HL-60/S4 treated with phorbol 12-myristate 13-acetate at 8.2 ng/mL for 4 days and 3 days (cell line): ENCODE data around the gene DNAJC13.

Source experiments
- in situ Hi-C: fragments of 300-500 bp; cut with MboI; formaldehyde crosslinking; loops from 2 replicates; pipeline ENCODE4 v1.15.0; 2022; ENCODE audit warnings: low sequenced_read_pairs

DNAJC13 gene

GRCh38 chr3:132457286-132457685 lies 40.0 kb downstream of the DNAJC13 start:
- in situ Hi-C loops = no loop called here

GRCh38 chr3:132459551-132459950 lies 42.2 kb downstream of the DNAJC13 start:
- in situ Hi-C loops = no loop called here

- in situ Hi-C loops = no loop called here
Observed at GRCh38 chr3:132461544-132461943, 44.2 kb downstream of the DNAJC13 start.

- in situ Hi-C loops = no loop called here
Observed at GRCh38 chr3:132464066-132464465, 46.8 kb downstream of the DNAJC13 start.

GRCh38 chr3:132469326-132469725 lies 52.0 kb downstream of the DNAJC13 start:
- in situ Hi-C loops = no loop called here

- in situ Hi-C loops = no loop called here
Observed at GRCh38 chr3:132486099-132486498, 68.8 kb downstream of the DNAJC13 start.

- in situ Hi-C loops = no loop called here
Observed at GRCh38 chr3:132488151-132488550, 70.8 kb downstream of the DNAJC13 start.

- in situ Hi-C loops = no loop called here
Observed at GRCh38 chr3:132499071-132499470, 81.8 kb downstream of the DNAJC13 start.

GRCh38 chr3:132503559-132503958 lies 86.3 kb downstream of the DNAJC13 start:
- in situ Hi-C loops = no loop called here

- in situ Hi-C loops = no loop called here
Observed at GRCh38 chr3:132504375-132504933, 87.2 kb downstream of the DNAJC13 start.

GRCh38 chr3:132507657-132508056 lies 90.4 kb downstream of the DNAJC13 start:
- in situ Hi-C loops = no loop called here

- in situ Hi-C loops = no loop called here
Observed at GRCh38 chr3:132509096-132509495, 91.8 kb downstream of the DNAJC13 start.

- in situ Hi-C loops = no loop called here
Observed at GRCh38 chr3:132509506-132509905, 92.2 kb downstream of the DNAJC13 start.

- in situ Hi-C loops = no loop called here
Observed at GRCh38 chr3:132513057-132513456, 95.8 kb downstream of the DNAJC13 start.

GRCh38 chr3:132517311-132517710 lies 100.0 kb downstream of the DNAJC13 start:
- in situ Hi-C loops = no loop called here

- in situ Hi-C loops = no loop called here
Observed at GRCh38 chr3:132519914-132520313, 102.6 kb downstream of the DNAJC13 start.

GRCh38 chr3:132521901-132522300 lies 104.6 kb downstream of the DNAJC13 start:
- in situ Hi-C loops = no loop called here

GRCh38 chr3:132522353-132522752 lies 105.1 kb downstream of the DNAJC13 start:
- in situ Hi-C loops = no loop called here

- in situ Hi-C loops = no loop called here
Observed at GRCh38 chr3:132530624-132531023, 113.3 kb downstream of the DNAJC13 start.

GRCh38 chr3:132535575-132536441 lies 118.5 kb downstream of the DNAJC13 start:
- in situ Hi-C loops = no loop called here

- in situ Hi-C loops = no loop called here
Observed at GRCh38 chr3:132536442-132537153, 119.3 kb downstream of the DNAJC13 start.

GRCh38 chr3:132537297-132537696 lies 120.0 kb downstream of the DNAJC13 start:
- in situ Hi-C loops = no loop called here
